ENCODE data around the gene CHAT. TPM values are rescaled to one million over a fixed set of nuclear protein-coding genes. Genes with fewer than 3 reads are reported as not detected.

The CHAT gene
- total RNA-seq, 4 donors from 2014 or later, result not detected

DNA sequence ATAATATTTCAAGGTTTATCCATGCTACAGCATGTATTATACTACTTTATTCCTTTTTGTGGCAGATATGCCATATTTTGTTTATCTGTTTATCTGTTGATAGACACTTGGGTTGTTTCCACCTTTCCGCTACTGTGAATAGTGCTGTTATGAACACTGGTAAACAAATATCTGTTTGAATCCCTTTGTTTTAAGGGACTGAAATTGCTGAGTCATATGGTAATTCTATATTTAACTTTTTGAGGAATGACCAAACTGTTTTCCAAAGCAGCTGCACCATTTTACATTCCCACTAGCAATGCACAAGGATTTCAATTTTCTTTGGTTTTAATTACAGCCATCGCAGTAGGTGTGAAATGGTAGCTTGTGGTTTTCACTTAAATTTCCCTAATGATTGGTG, 69.0 kb downstream of the CHAT start:
- H3K27me3 ChIP-seq, result no peaks in the 10 kb centered on the region
- H3K9me3 ChIP-seq, result peaks cover 0 to 52% (median 0%) of the 10 kb centered on the region in 4 donors
- H3K27ac ChIP-seq, result no peak overlapping the region
- peaks cover 0 to 4% (median 0%) of the 10 kb centered on the region in 4 donors for H3K4me1 ChIP-seq
- H3K4me3 ChIP-seq, result no peak overlapping the region
- H3K36me3 ChIP-seq, result no peaks in the 10 kb centered on the region
- 90 to 96% methylated on average over 2 of the region's 2 CpGs for WGBS, 2 donors
- no peak for DNase-seq (ENCODE audit: low spot score in 2 of 2)
- TF ChIP-seq EP300 (IDR thresholded peaks at IDR 0.05) (no peak), POLR2A (IDR thresholded peaks at IDR 0.05) (no peak)
- TF ChIP-seq, protein P1, sequence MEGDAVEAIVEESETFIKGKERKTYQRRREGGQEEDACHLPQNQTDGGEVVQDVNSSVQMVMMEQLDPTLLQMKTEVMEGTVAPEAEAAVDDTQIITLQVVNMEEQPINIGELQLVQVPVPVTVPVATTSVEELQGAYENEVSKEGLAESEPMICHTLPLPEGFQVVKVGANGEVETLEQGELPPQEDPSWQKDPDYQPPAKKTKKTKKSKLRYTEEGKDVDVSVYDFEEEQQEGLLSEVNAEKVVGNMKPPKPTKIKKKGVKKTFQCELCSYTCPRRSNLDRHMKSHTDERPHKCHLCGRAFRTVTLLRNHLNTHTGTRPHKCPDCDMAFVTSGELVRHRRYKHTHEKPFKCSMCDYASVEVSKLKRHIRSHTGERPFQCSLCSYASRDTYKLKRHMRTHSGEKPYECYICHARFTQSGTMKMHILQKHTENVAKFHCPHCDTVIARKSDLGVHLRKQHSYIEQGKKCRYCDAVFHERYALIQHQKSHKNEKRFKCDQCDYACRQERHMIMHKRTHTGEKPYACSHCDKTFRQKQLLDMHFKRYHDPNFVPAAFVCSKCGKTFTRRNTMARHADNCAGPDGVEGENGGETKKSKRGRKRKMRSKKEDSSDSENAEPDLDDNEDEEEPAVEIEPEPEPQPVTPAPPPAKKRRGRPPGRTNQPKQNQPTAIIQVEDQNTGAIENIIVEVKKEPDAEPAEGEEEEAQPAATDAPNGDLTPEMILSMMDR (IDR thresholded peaks at IDR 0.05), result no peak

DNA sequence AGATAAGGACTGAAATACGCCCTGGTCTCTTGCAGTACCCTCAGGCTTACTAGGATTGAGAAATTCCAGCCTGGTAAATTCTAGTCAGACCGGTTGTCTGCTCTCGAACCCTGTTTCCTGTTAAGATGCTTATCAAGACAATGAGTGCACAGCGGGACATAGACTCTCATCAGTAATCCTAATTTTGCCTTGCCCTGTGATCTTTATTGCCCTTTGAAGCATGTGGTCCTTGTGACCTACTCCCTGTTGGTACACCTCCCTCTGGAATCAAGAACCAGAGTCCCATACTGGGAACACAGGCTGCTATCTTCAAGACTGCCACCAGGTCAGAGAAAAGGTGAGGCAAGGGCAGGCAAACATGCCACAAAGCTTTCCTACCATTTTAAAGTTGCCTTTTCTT, 72.8 kb downstream of the CHAT start:
- Histone ChIP-seq H3K4me3 (no peak overlapping the region), H3K27ac (no peak overlapping the region), H3K9me3 (peaks cover 0 to 28% (median 0%) of the 10 kb centered on the region in 4 donors), H3K27me3 (peaks cover 0 to 18% of the 10 kb centered on the region in 2 donors), H3K36me3 (no peaks in the 10 kb centered on the region), H3K4me1 (no peaks in the 10 kb centered on the region)
- TF ChIP-seq EP300 (IDR thresholded peaks at IDR 0.05), result no peak
- TF ChIP-seq, protein P1 (IDR thresholded peaks at IDR 0.05), result no peak
- TF ChIP-seq POLR2A (IDR thresholded peaks at IDR 0.05), result no peak
- no peak for DNase-seq (ENCODE audit: low spot score in 2 of 2)
- 72 to 75% methylated on average over 4 of the region's 4 CpGs for WGBS, 2 donors

DNA sequence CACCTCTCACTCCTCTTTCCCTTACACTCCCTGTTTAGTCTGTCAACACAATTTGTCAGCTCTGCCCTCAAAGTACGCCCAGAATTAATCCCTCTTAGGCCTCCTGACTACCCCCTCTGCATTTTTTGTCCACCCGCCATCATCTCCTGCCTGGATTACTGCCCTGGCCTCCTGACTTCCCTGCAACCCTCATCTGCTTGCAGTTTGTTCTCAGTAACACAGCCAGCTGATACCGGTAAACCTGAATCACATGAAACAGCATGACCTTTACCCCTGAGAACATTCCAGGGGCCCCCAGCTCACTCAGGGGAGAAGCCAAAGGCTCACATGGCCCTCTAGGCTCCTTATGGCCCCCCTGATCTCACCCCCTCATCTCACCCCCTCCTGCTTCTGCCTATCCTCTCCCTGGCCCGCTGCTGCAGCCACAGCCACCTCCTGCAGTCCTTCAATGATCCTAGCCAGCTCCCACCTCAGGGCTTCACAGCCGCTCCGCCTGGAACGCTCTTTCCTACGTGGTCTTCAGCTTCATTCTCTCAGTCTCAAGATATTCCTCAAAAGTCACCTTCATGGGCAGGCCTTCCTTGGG, 74.5 kb downstream of the CHAT start:
- TF ChIP-seq POLR2A (IDR thresholded peaks at IDR 0.05), result no peak
- TF ChIP-seq EP300 (IDR thresholded peaks at IDR 0.05), result no peak
- TF ChIP-seq, protein P1 (IDR thresholded peaks at IDR 0.05), result no peak
- no peak for DNase-seq (ENCODE audit: low spot score in 2 of 2)
- no peak overlapping the region for H3K27ac ChIP-seq
- peaks cover 0 to 17% (median 0%) of the 10 kb centered on the region in 4 donors for H3K9me3 ChIP-seq
- 24 to 27% methylated on average over 8 of the region's 8 CpGs for WGBS, 2 donors
- H3K4me3 ChIP-seq, result no peak overlapping the region
- no peaks in the 10 kb centered on the region for H3K36me3 ChIP-seq
- no peaks in the 10 kb centered on the region for H3K4me1 ChIP-seq
- H3K27me3 ChIP-seq, result peaks cover 0 to 18% of the 10 kb centered on the region in 2 donors

DNA sequence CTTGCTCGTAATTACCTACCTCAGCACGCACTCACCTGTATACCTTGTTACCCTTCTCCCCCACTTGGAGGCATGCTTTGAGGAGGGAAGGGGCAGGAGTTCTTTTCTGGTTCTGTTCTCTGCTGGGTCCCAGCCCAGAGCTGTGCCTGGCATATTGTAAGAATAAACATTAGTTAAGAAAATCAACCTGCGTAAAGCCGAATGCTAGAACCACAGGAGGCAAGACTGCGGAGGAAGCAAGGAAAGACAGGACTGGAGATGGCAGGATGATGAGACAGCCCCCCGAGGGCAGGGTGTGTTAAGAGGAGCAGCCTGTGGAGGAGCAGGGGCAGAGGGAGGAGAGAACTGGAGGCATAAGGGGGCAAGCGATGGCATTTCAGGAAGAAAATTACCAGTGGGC, 75.1 kb downstream of the CHAT start:
- TF ChIP-seq EP300 (IDR thresholded peaks at IDR 0.05) (no peak), POLR2A (IDR thresholded peaks at IDR 0.05) (no peak)
- TF ChIP-seq, protein P1 (IDR thresholded peaks at IDR 0.05), result no peak
- Histone ChIP-seq H3K27ac (no peak overlapping the region), H3K4me3 (no peak overlapping the region), H3K4me1 (no peaks in the 10 kb centered on the region), H3K36me3 (no peaks in the 10 kb centered on the region), H3K9me3 (peaks cover 0 to 14% (median 0%) of the 10 kb centered on the region in 4 donors), H3K27me3 (peaks cover 0 to 18% of the 10 kb centered on the region in 2 donors)
- 20 to 22% methylated on average over 7 of the region's 7 CpGs for WGBS, 2 donors
- no peak for DNase-seq (ENCODE audit: low spot score in 2 of 2)

DNA sequence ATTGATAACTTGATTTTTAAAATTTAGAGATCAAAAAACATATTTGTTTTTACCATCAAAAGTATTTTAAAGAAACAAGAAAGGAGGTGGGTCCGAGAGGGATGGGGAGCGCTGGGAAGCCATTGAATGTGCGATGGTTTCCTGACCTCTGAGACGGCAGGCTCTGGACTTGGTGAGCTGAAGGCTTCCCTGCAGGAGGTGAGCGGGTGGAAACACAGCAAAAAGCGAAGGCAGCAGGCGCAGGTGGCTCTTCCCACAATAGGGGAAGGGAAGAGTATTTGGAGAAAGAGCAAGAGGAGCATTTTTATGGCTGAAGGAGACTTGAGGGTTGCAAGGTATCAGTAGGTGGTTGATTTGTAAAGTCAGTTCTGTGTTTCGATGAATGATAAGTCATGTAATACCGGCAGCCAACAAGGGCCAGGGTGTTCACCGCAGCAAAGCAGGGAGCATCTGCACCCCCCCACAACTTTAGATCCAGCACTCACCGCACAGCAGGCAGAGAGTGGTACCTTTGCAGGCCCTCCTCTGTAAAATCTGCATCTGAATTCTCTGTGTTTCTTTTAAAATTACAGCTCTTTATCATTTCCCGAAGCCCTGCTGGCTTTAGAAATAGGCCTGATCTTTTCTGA, 76.2 kb downstream of the CHAT start:
- Histone ChIP-seq H3K4me1 (no peaks in the 10 kb centered on the region), H3K36me3 (no peaks in the 10 kb centered on the region), H3K27me3 (peaks cover 0 to 18% of the 10 kb centered on the region in 2 donors), H3K4me3 (no peak overlapping the region), H3K27ac (no peak overlapping the region), H3K9me3 (peaks cover 0 to 14% (median 0%) of the 10 kb centered on the region in 4 donors)
- DNase-seq (ENCODE audit: low spot score in 2 of 2), result no peak
- 13 to 15% methylated on average over 11 to 12 of the region's 12 CpGs for WGBS, 2 donors
- no peak for TF ChIP-seq EP300 (IDR thresholded peaks at IDR 0.05)
- TF ChIP-seq POLR2A (IDR thresholded peaks at IDR 0.05), result no peak
- TF ChIP-seq, protein P1 (IDR thresholded peaks at IDR 0.05), result no peak

Data from tibial nerve (tissue), 4 donors.